Heart left ventricle (tissue), 13 donors: ENCODE data around the gene ADCY7.

Experiments
- CTCF ChIP-seq, 12 donors: fragments of 200-600 bp; sonication (generic) in 4 of 12; IDR thresholded peaks; one replicate each; pipeline versions ENCODE4 v1.5.0 to v1.8.0; 2018 to 2022; ENCODE audit warnings: antibody characterized with exemption in 12 of 12, mild to moderate bottlenecking in 5 of 12
- POLR2A ChIP-seq, 2 donors: fragments of 450-650 bp; IDR thresholded peaks; one replicate each; pipeline ENCODE4 v1.6.1; 2017; ENCODE audit warnings: antibody characterized with exemption in 2 of 2, mild to moderate bottlenecking in 2 of 2, moderate library complexity in 2 of 2
- donor health status: ischemic (EF 13 %, LVEDD 7.1; RV severe dilation, severe dysfunction).
- donor health status: DM: no; HTN: yes; CAD: no.
- donor health status: DM: no; HTN: no; CAD: no.
- donor health status: ischemic (EF 25% LVEDD 6.9; RV normal size, moderate dysfunction).
- donor health status: ischemic (EF 25% LVEDD 5.7; RV mildly dilated, moderate dysfunction).
- donor health status: ischemic (EF 35%, LVEDD 5.7; RV mildly dilated, moderate dysfunction).
- donor health status: nonischemic (EF 11% LVEDD 7.7; RV severe dilation, severe dysfunction).
- donor health status: DM: yes; HTN: yes; CAD: no.
- donor health status: PGD.
- donor health status: ischemic (EF 29% LVEDD 5.4; RV normal size, mild dysfunction).
- donor health status: nonischemic (EF 23%, LVEDD 6.1; RV moderate dilation, normal function).

GRCh38 chr16:50272687-50273381, 6.5 kb downstream of the ADCY7 start:
- TF ChIP-seq CTCF (IDR thresholded peaks at IDR 0.05): no peak
- TF ChIP-seq POLR2A (IDR thresholded peaks at IDR 0.05): no peak
